ENCODE results near the gene UBR7.

The UBR7 gene

GRCh38 chr14:93266127-93266526, 59.1 kb downstream of the UBR7 start:
- no peaks in the 10 kb centered on the region for H3K9me3 Mint-ChIP-seq (ENCODE audit: low read depth)
- no peak overlapping the region for H3K27ac Mint-ChIP-seq
- no peaks in the 10 kb centered on the region for H3K27me3 Mint-ChIP-seq
- H3K4me1 Mint-ChIP-seq (ENCODE audit: low read depth), result peaks cover 39% of the 10 kb centered on the region
- H3K4me3 Mint-ChIP-seq, result no peak overlapping the region
- peaks cover 11% of the 10 kb centered on the region for H3K36me3 Mint-ChIP-seq

- H3K4me1 Mint-ChIP-seq (ENCODE audit: low read depth), result peaks cover 39% of the 10 kb centered on the region
- H3K9me3 Mint-ChIP-seq (ENCODE audit: low read depth), result no peaks in the 10 kb centered on the region
- H3K27me3 Mint-ChIP-seq, result no peaks in the 10 kb centered on the region
- no peak overlapping the region for H3K27ac Mint-ChIP-seq
- peaks cover 11% of the 10 kb centered on the region for H3K36me3 Mint-ChIP-seq
- H3K4me3 Mint-ChIP-seq, result no peak overlapping the region
Measured at GRCh38 chr14:93267149-93267711, 60.2 kb downstream of the UBR7 start.

GRCh38 chr14:93268406-93268805, 61.4 kb downstream of the UBR7 start:
- Mint-ChIP-seq H3K4me1 (ENCODE audit: low read depth) (peaks cover 29% of the 10 kb centered on the region), H3K4me3 (no peak overlapping the region), H3K36me3 (peaks cover 11% of the 10 kb centered on the region), H3K9me3 (ENCODE audit: low read depth) (no peaks in the 10 kb centered on the region), H3K27me3 (no peaks in the 10 kb centered on the region), H3K27ac (no peak overlapping the region)

- Mint-ChIP-seq H3K9me3 (ENCODE audit: low read depth) (no peaks in the 10 kb centered on the region), H3K4me1 (ENCODE audit: low read depth) (peaks cover 18% of the 10 kb centered on the region), H3K36me3 (peaks cover 7% of the 10 kb centered on the region), H3K27ac (no peak overlapping the region), H3K4me3 (no peak overlapping the region), H3K27me3 (no peaks in the 10 kb centered on the region)
Measured at GRCh38 chr14:93269341-93270068, 62.4 kb downstream of the UBR7 start.

GRCh38 chr14:93271111-93271510, 64.1 kb downstream of the UBR7 start:
- Mint-ChIP-seq H3K27ac (no peak overlapping the region), H3K9me3 (ENCODE audit: low read depth) (no peaks in the 10 kb centered on the region), H3K27me3 (no peaks in the 10 kb centered on the region), H3K36me3 (peaks cover 12% of the 10 kb centered on the region), H3K4me3 (no peak overlapping the region), H3K4me1 (ENCODE audit: low read depth) (peaks cover 8% of the 10 kb centered on the region)

GRCh38 chr14:93274055-93274806, 67.2 kb downstream of the UBR7 start:
- Mint-ChIP-seq H3K4me3 (no peak overlapping the region), H3K9me3 (ENCODE audit: low read depth) (no peaks in the 10 kb centered on the region), H3K36me3 (peaks cover 9% of the 10 kb centered on the region), H3K27ac (no peak overlapping the region), H3K4me1 (ENCODE audit: low read depth) (peaks cover 3% of the 10 kb centered on the region), H3K27me3 (no peaks in the 10 kb centered on the region)

- Mint-ChIP-seq H3K9me3 (ENCODE audit: low read depth) (no peaks in the 10 kb centered on the region), H3K27me3 (no peaks in the 10 kb centered on the region), H3K36me3 (peaks cover 9% of the 10 kb centered on the region), H3K4me3 (no peak overlapping the region), H3K27ac (no peak overlapping the region), H3K4me1 (ENCODE audit: low read depth) (peaks cover 2% of the 10 kb centered on the region)
Measured at GRCh38 chr14:93276031-93276716, 69.1 kb downstream of the UBR7 start.

Data from activated naive CD8-positive, alpha-beta T cell (primary cell).